Measurements from ENCODE around the gene NKX6-1. TPM values are rescaled to one million over a fixed set of nuclear protein-coding genes. Genes with fewer than 3 reads are reported as not detected.
A peak's percentile ranks its signal among the peaks of the same experiment; 100 is the strongest.

The NKX6-1 gene
- total RNA-seq, 1 experiment from 2014 or later = 0.09 TPM

- no peak overlapping the region for H3T11ph ChIP-seq (ENCODE audit: low read length)
- no peaks in the 10 kb centered on the region for H3K79me2 ChIP-seq (ENCODE audit: insufficient read depth, low read length)
- no peak overlapping the region for H3K14ac ChIP-seq (ENCODE audit: insufficient read depth, low read length)
- H2BK15ac ChIP-seq (ENCODE audit: low read depth, low read length) = no peak overlapping the region
- no peak overlapping the region for H3K4ac ChIP-seq (ENCODE audit: low read depth, low read length)
- H3K27me3 Mint-ChIP-seq (ENCODE audit: low read depth) = no peaks in the 10 kb centered on the region; the same call in 1 of the 2 replicates
- H3K23me2 ChIP-seq (ENCODE audit: insufficient read length, low read depth, low read length, poor library complexity, severe bottlenecking) = no peaks in the 10 kb centered on the region
- no peaks in the 10 kb centered on the region for H3K36me3 Mint-ChIP-seq (ENCODE audit: insufficient read depth in 1 of 3, low read depth in 3 of 3)
- H3K56ac ChIP-seq (ENCODE audit: insufficient read length, low read depth, low read length) = no peak overlapping the region
- H3K9me3 ChIP-seq (ENCODE audit: control insufficient read depth, low read depth, low read length) = no peaks in the 10 kb centered on the region
- no peak overlapping the region for H4K91ac ChIP-seq (ENCODE audit: insufficient read length, low read depth, low read length)
- H3K4me2 ChIP-seq (ENCODE audit: insufficient read depth, insufficient read length, low read length) = no peak overlapping the region
- no peak overlapping the region for H4K5ac ChIP-seq (ENCODE audit: insufficient read length, low read depth, low read length)
- H3K79me1 ChIP-seq (ENCODE audit: insufficient read depth, low read depth, low read length, poor library complexity, severe bottlenecking) = no peaks in the 10 kb centered on the region
- no peak overlapping the region for H4K8ac ChIP-seq (replicated peaks; ENCODE audit: insufficient read length, low read depth, low read length)
- no peaks in the 10 kb centered on the region; a peak in 1 of 5 replicates for H3K9me3 Mint-ChIP-seq
- H3K4me3 Mint-ChIP-seq = no peak overlapping the region
- H3K23ac ChIP-seq (ENCODE audit: insufficient read length, low read depth, low read length) = no peak overlapping the region
- no CpG with 5 or more reads among the region's 3 CpGs for WGBS (ENCODE audit: extremely low coverage, insufficient read length, low lambda C conversion rate)
- no peak for DNase-seq
- no peak overlapping the region for H2AFZ ChIP-seq (ENCODE audit: low read length)
- H2AK5ac ChIP-seq (ENCODE audit: insufficient read length, low read length) = no peak overlapping the region
- no peaks in the 10 kb centered on the region for H3K27me3 ChIP-seq (ENCODE audit: insufficient read depth, low read length)
- TF ChIP-seq CTCF (conservative IDR thresholded peaks at IDR 0.05) = peak; percentile 74
- H2BK120ac ChIP-seq (ENCODE audit: low read depth, low read length, poor library complexity, severe bottlenecking) = no peak overlapping the region
- H3K27ac Mint-ChIP-seq = no peak overlapping the region
- H3K9ac ChIP-seq (ENCODE audit: extremely low read depth, insufficient read length, low read length) = no peak overlapping the region
- H2BK5ac ChIP-seq (ENCODE audit: insufficient read length, low read length) = no peak overlapping the region
- H2BK20ac ChIP-seq (ENCODE audit: low read depth, low read length, poor library complexity, severe bottlenecking) = no peak overlapping the region
- no peak overlapping the region for H2BK12ac ChIP-seq (ENCODE audit: insufficient read length, low read depth, low read length)
- H4K20me1 ChIP-seq (ENCODE audit: control insufficient read depth, insufficient read depth, insufficient read length) = no peaks in the 10 kb centered on the region
- no peak overlapping the region for H3K18ac ChIP-seq (ENCODE audit: insufficient read length, low read depth, low read length)
- no peaks in the 10 kb centered on the region for H3K4me1 ChIP-seq (ENCODE audit: insufficient read depth, low read length)
- peaks cover 18 to 19% of the 10 kb centered on the region in 2 experiments for H3K4me1 Mint-ChIP-seq
- H3K27ac ChIP-seq (ENCODE audit: insufficient read length, low read depth, low read length) = no peak overlapping the region
Observed at GRCh38 chr4:84451546-84451945, 47.5 kb downstream of the NKX6-1 start.
